Measurements from ENCODE around the gene HOXA10. TPM values are rescaled to one million over a fixed set of nuclear protein-coding genes. Genes with fewer than 3 reads are reported as not detected.

HOXA10 gene
- total RNA-seq, 2 donors from 2014 or later, result not detected

GRCh38 chr7:27219821-27220220 is 45.7 kb upstream of the HOXA10 start:
- no peak overlapping the region for H3K4me3 ChIP-seq (ENCODE audit: low read length)
- no peak overlapping the region for H3K4me3 Mint-ChIP-seq
- no peaks in the 10 kb centered on the region for H3K4me1 Mint-ChIP-seq
- no peaks in the 10 kb centered on the region for H3K36me3 Mint-ChIP-seq (ENCODE audit: low read depth)
- no peaks in the 10 kb centered on the region for H3K36me3 ChIP-seq (ENCODE audit: control insufficient read depth, insufficient read depth, low read length)
- DNase-seq, result no peak
- no peak overlapping the region for H3K27ac ChIP-seq (ENCODE audit: low read depth, low read length)
- no peaks in the 10 kb centered on the region for H3K4me1 ChIP-seq (ENCODE audit: control insufficient read depth, insufficient read depth, low read length)
- no peaks in the 10 kb centered on the region for H3K9me3 ChIP-seq (ENCODE audit: control insufficient read depth, low read length)
- peaks cover 99% of the 10 kb centered on the region for H3K27me3 Mint-ChIP-seq (ENCODE audit: insufficient read depth)
- H3K27me3 ChIP-seq (ENCODE audit: control insufficient read depth, insufficient read depth, low read length, poor library complexity, severe bottlenecking), result peaks cover 98% of the 10 kb centered on the region
- H3K9ac ChIP-seq (ENCODE audit: extremely low read depth, low read length, poor library complexity, severe bottlenecking), result no peak overlapping the region
- no peaks in the 10 kb centered on the region for H3K9me3 Mint-ChIP-seq
- 90 to 100% methylated on average over 3 to 4 of the region's 4 CpGs for WGBS, 2 experiments (ENCODE audit: insufficient coverage in 1 of 2, insufficient read length in 1 of 2)
- no peak for TF ChIP-seq CTCF (conservative IDR thresholded peaks at IDR 0.05)
- no peak overlapping the region for H3K27ac Mint-ChIP-seq

GRCh38 chr7:27217951-27218350 is 43.8 kb upstream of the HOXA10 start:
- H3K9ac ChIP-seq (ENCODE audit: extremely low read depth, low read length, poor library complexity, severe bottlenecking), result no peak overlapping the region
- H3K4me3 Mint-ChIP-seq, result no peak overlapping the region
- H3K27ac ChIP-seq (ENCODE audit: low read depth, low read length), result no peak overlapping the region
- no peaks in the 10 kb centered on the region for H3K36me3 ChIP-seq (ENCODE audit: control insufficient read depth, insufficient read depth, low read length)
- peaks cover 4% of the 10 kb centered on the region for H3K4me1 Mint-ChIP-seq
- no peak overlapping the region for H3K27ac Mint-ChIP-seq
- H3K27me3 Mint-ChIP-seq (ENCODE audit: insufficient read depth), result peaks cover 99% of the 10 kb centered on the region
- no peaks in the 10 kb centered on the region for H3K36me3 Mint-ChIP-seq (ENCODE audit: low read depth)
- H3K9me3 ChIP-seq (ENCODE audit: control insufficient read depth, low read length), result no peaks in the 10 kb centered on the region
- no peak for TF ChIP-seq CTCF (conservative IDR thresholded peaks at IDR 0.05)
- no peaks in the 10 kb centered on the region for H3K9me3 Mint-ChIP-seq
- no peaks in the 10 kb centered on the region for H3K4me1 ChIP-seq (ENCODE audit: control insufficient read depth, insufficient read depth, low read length)
- H3K27me3 ChIP-seq (ENCODE audit: control insufficient read depth, insufficient read depth, low read length, poor library complexity, severe bottlenecking), result peaks cover 98% of the 10 kb centered on the region
- H3K4me3 ChIP-seq (ENCODE audit: low read length), result no peak overlapping the region
- DNase-seq, result no peak

- DNase-seq, result peak; percentile 41
- Mint-ChIP-seq H3K4me1 (peaks cover 6% of the 10 kb centered on the region), H3K9me3 (no peaks in the 10 kb centered on the region), H3K27ac (no peak overlapping the region), H3K36me3 (ENCODE audit: low read depth) (no peaks in the 10 kb centered on the region), H3K4me3 (no peak overlapping the region), H3K27me3 (ENCODE audit: insufficient read depth) (peaks cover 100% of the 10 kb centered on the region)
- TF ChIP-seq CTCF (conservative IDR thresholded peaks at IDR 0.05), result no peak
- no peaks in the 10 kb centered on the region for H3K36me3 ChIP-seq (ENCODE audit: control insufficient read depth, insufficient read depth, low read length)
- H3K9ac ChIP-seq (ENCODE audit: extremely low read depth, low read length, poor library complexity, severe bottlenecking), result no peak overlapping the region
- WGBS, 2 experiments (ENCODE audit: insufficient coverage in 1 of 2, insufficient read length in 1 of 2), result 91% methylated on average over 2 of the region's 2 CpGs; no CpG with 5 or more reads in 1 of the 2 experiments
- no peaks in the 10 kb centered on the region for H3K4me1 ChIP-seq (ENCODE audit: control insufficient read depth, insufficient read depth, low read length)
- H3K27me3 ChIP-seq (ENCODE audit: control insufficient read depth, insufficient read depth, low read length, poor library complexity, severe bottlenecking), result peaks cover 98% of the 10 kb centered on the region
- H3K9me3 ChIP-seq (ENCODE audit: control insufficient read depth, low read length), result no peaks in the 10 kb centered on the region
- no peak overlapping the region for H3K4me3 ChIP-seq (ENCODE audit: low read length)
- H3K27ac ChIP-seq (ENCODE audit: low read depth, low read length), result no peak overlapping the region
Observed at GRCh38 chr7:27215356-27215755, 41.2 kb upstream of the HOXA10 start.

Data from endodermal cell (in vitro differentiated cells).